Hepatocyte (in vitro differentiated cells): ENCODE results near the gene DIAPH3.

Experiments
- CTCF ChIP-seq: fragments of 200-600 bp; sonication (generic); IDR thresholded peaks from 2 replicates; pipeline ENCODE4 v1.5.1; 2016; ENCODE audit warnings: antibody characterized with exemption, mild to moderate bottlenecking; ENCODE audit not compliant: poor library complexity
- EZH2 ChIP-seq: fragments of 200-600 bp; sonication (generic); IDR thresholded peaks from 2 replicates; pipeline ENCODE4 v1.6.1; 2016; ENCODE audit warnings: antibody characterized with exemption, mild to moderate bottlenecking, borderline replicate concordance

- TF ChIP-seq CTCF (no peak), EZH2 (no peak)
Measured at GRCh38 chr13:59679254-59679653, 484.5 kb downstream of the DIAPH3 start.
